Esophagus squamous epithelium (tissue), 5 donors: ENCODE data around the gene CEP128. TPM values are rescaled to one million over a fixed set of nuclear protein-coding genes. Genes with fewer than 3 reads are reported as not detected.

ENCODE experiments used
- DNase-seq: peaks from one replicate; lab custom pipeline; 2025; lab: John Stamatoyannopoulos, UW
- H3K27ac ChIP-seq, 4 donors: fragments of 200-600 bp; sonication (generic); one replicate each; pipeline ENCODE4 v1.5.1; 2016 to 2019; ENCODE audit warnings: mild to moderate bottlenecking in 1 of 4
- H3K27me3 ChIP-seq, 4 donors: fragments of 200-600 bp; sonication (generic); 1 replicate in 3 of 4; 2 replicates in 1 of 4; pipeline versions ENCODE4 v1.5.1 to v1.6.0; 2017 to 2021; ENCODE audit warnings: antibody characterized with exemption in 1 of 4
- H3K36me3 ChIP-seq, 3 donors: fragments of 200-600 bp; sonication (generic); one replicate each; pipeline ENCODE4 v1.5.1; 2016 to 2019
- H3K4me1 ChIP-seq, 3 donors: fragments of 200-600 bp; sonication (generic); one replicate each; pipeline ENCODE4 v1.5.1; 2017 to 2019
- H3K4me3 ChIP-seq, 4 donors: fragments of 200-600 bp; sonication (generic); 1 replicate in 3 of 4; 2 replicates in 1 of 4; pipeline ENCODE4 v1.5.1; 2016 to 2019; ENCODE audit warnings: mild to moderate bottlenecking in 2 of 4, moderate library complexity in 1 of 4
- H3K9me3 ChIP-seq, 3 donors: fragments of 200-600 bp; sonication (generic); one replicate each; pipeline ENCODE4 v1.5.1; 2016 to 2019
- POLR2A ChIP-seq, 4 donors: fragments of 450-650 bp; IDR thresholded peaks; one replicate each; pipeline ENCODE4 v1.6.1; 2017; ENCODE audit warnings: antibody characterized with exemption in 4 of 4, mild to moderate bottlenecking in 4 of 4, moderate library complexity in 3 of 4
- WGBS, 2 donors: methylation state at CpG; one replicate each; pipeline ENCODE4 v1.1.5; 2018; 5-methylcytosine and 5-hydroxymethylcytosine counted together
- intact Hi-C: fragments of 100-400 bp; cut with DNase I; formaldehyde crosslinking; loops from one replicate; pipeline ENCODE4 v1.15.0; 2022
- total RNA-seq, 4 donors: library from RNA; depleted of rRNA; stranded (reverse); fragments of >200 nt; gene quantifications; one replicate each; pipeline ENCODE4 v1.1.0, GENCODE V29; 2016
- TF ChIP-seq, protein P1 (sequence below), 6 experiments: fragments of 450-650 bp in 4 of 6; fragments of 200-600 bp in 2 of 6; sonication (generic) in 2 of 6; IDR thresholded peaks; one replicate each; pipeline ENCODE4 v1.5.1; 2016 to 2019; ENCODE audit warnings: antibody characterized with exemption in 6 of 6, mild to moderate bottlenecking in 4 of 6, moderate library complexity in 4 of 6
- donor health status: DM: yes; HTN: yes; CAD: no.

Gene CEP128
- total RNA-seq, 4 donors from 2014 or later = 2.0 to 12.6 (median 5.4) TPM

DNA sequence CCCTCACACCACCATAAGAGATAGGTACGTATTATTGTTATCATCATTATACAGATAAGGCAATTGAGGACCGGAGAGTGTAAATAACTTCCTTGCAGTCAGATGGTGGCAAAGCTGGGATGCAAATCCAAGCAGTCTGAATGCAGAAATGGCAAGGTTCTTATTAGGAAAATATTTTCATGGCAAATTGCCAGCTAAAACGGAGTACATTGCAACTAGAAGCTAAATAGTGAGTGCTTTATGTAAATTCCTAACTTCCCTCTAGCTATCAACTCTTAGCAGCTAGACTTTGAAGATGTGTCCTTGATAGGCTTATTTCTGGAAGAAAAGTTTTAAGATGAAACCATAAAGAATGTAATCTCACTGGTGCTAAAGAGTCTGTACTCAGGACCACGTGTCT is 406.4 kb downstream of the CEP128 start:
- no peaks in the 10 kb centered on the region for H3K4me1 ChIP-seq
- H3K9me3 ChIP-seq = no peaks in the 10 kb centered on the region
- no peak for DNase-seq
- H3K36me3 ChIP-seq = no peaks in the 10 kb centered on the region
- H3K4me3 ChIP-seq = no peak overlapping the region
- no peak for TF ChIP-seq POLR2A (IDR thresholded peaks at IDR 0.05)
- TF ChIP-seq, protein P1, sequence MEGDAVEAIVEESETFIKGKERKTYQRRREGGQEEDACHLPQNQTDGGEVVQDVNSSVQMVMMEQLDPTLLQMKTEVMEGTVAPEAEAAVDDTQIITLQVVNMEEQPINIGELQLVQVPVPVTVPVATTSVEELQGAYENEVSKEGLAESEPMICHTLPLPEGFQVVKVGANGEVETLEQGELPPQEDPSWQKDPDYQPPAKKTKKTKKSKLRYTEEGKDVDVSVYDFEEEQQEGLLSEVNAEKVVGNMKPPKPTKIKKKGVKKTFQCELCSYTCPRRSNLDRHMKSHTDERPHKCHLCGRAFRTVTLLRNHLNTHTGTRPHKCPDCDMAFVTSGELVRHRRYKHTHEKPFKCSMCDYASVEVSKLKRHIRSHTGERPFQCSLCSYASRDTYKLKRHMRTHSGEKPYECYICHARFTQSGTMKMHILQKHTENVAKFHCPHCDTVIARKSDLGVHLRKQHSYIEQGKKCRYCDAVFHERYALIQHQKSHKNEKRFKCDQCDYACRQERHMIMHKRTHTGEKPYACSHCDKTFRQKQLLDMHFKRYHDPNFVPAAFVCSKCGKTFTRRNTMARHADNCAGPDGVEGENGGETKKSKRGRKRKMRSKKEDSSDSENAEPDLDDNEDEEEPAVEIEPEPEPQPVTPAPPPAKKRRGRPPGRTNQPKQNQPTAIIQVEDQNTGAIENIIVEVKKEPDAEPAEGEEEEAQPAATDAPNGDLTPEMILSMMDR (IDR thresholded peaks at IDR 0.05) = no peak
- no peaks in the 10 kb centered on the region for H3K27me3 ChIP-seq
- H3K27ac ChIP-seq = no peak overlapping the region
- intact Hi-C loops = no loop called here
- WGBS, 2 donors = 75 to 78% methylated on average over 4 of the region's 4 CpGs

DNA sequence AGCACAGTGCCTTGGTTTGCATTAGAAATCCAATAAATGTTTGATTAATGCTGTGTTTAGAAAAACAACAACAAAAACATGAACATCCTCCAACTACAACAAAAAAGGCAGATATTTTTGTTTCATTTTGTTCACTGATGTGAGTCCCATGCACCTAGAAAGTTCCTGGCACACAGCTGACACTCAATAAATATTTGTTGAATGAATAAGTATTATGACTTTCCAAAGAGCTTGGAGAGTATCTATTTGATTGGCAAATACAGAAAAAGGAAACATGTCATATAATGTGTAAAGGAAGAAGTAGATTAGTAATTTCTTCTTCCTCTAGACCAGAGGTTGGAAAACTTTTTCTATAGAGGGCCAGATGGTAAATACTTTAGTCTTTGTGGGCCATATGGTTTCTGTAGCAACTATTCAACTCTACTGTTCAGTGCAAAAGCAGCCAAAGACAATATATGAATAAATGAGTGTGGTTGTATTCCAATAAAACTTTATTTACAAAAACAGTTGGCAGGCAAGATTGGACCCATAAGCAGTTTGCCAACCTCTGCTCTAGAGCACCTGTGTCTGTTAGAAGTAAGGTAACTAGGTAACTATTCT is 417.9 kb downstream of the CEP128 start:
- H3K27ac ChIP-seq = no peak overlapping the region

GRCh38 chr14:80522936-80523335 is 418.6 kb downstream of the CEP128 start:
- Histone ChIP-seq H3K27ac (no peak overlapping the region), H3K4me3 (no peak overlapping the region), H3K9me3 (no peaks in the 10 kb centered on the region), H3K4me1 (no peaks in the 10 kb centered on the region), H3K27me3 (no peaks in the 10 kb centered on the region), H3K36me3 (no peaks in the 10 kb centered on the region)
- intact Hi-C loops = no loop called here
- no peak for DNase-seq
- TF ChIP-seq, protein P1 (IDR thresholded peaks at IDR 0.05) = no peak
- no peak for TF ChIP-seq POLR2A (IDR thresholded peaks at IDR 0.05)

More for the DNA sequence above, 417.9 kb downstream of the CEP128 start:
- intact Hi-C loops = no loop called here
- Histone ChIP-seq H3K27me3 (no peaks in the 10 kb centered on the region), H3K9me3 (no peaks in the 10 kb centered on the region), H3K4me1 (no peaks in the 10 kb centered on the region), H3K36me3 (no peaks in the 10 kb centered on the region), H3K4me3 (no peak overlapping the region)
- no peak for DNase-seq
- TF ChIP-seq POLR2A (IDR thresholded peaks at IDR 0.05) = no peak
- TF ChIP-seq, protein P1 (IDR thresholded peaks at IDR 0.05) = no peak

DNA sequence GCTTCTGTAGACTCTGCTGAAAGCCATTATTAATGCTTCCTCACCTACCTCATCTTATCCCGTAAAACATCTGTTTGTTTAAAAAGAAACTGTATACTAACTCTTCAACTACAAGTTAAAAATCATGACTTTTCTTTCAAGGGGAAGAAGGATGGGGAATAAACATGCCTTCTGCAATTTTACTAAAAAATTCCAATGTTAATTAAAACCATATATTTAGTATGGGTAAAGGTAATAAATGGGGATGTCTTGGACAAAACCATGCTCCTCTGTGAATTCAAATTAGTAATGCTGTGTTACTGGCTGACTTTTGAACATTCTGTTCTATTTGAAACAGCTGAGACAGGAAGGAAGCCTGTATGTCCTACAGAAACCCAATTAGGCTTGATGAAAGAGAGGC is 419.1 kb downstream of the CEP128 start:
- Histone ChIP-seq H3K27ac (no peak overlapping the region), H3K9me3 (no peaks in the 10 kb centered on the region), H3K27me3 (no peaks in the 10 kb centered on the region), H3K4me3 (no peak overlapping the region), H3K36me3 (no peaks in the 10 kb centered on the region), H3K4me1 (no peaks in the 10 kb centered on the region)
- intact Hi-C loops = no loop called here
- TF ChIP-seq POLR2A (IDR thresholded peaks at IDR 0.05) = no peak
- TF ChIP-seq, protein P1 (IDR thresholded peaks at IDR 0.05) = no peak
- WGBS, 2 donors = 73 to 97% methylated on average over 1 of the region's 1 CpG
- DNase-seq = no peak

- Histone ChIP-seq H3K4me1 (no peaks in the 10 kb centered on the region), H3K9me3 (no peaks in the 10 kb centered on the region), H3K4me3 (no peak overlapping the region), H3K36me3 (no peaks in the 10 kb centered on the region), H3K27me3 (no peaks in the 10 kb centered on the region), H3K27ac (no peak overlapping the region)
- no peak for DNase-seq
- intact Hi-C loops = no loop called here
- TF ChIP-seq, protein P1 (IDR thresholded peaks at IDR 0.05) = no peak
- no peak for TF ChIP-seq POLR2A (IDR thresholded peaks at IDR 0.05)
- 87 to 89% methylated on average over 3 of the region's 3 CpGs for WGBS, 2 donors
Measured at GRCh38 chr14:80521456-80521855, 420.1 kb downstream of the CEP128 start.
